ENCODE data around the gene KLHL40.

KLHL40 gene

GRCh38 chr3:42685363-42685881, at the start of gene KLHL40:
Gene KLHL40, plus strand, starts transcription at chr3:42685537. Its CDS starts 82 bp downstream, at chr3:42685619.
- DNase-seq (ENCODE audit: low spot score): no peak

- DNase-seq (ENCODE audit: low spot score): no peak
Observed at GRCh38 chr3:42637001-42637400, 48.3 kb upstream of the KLHL40 start.

- DNase-seq (ENCODE audit: low spot score): no peak
Observed at GRCh38 chr3:42638339-42638842, 46.9 kb upstream of the KLHL40 start.

- no peak for DNase-seq (ENCODE audit: low spot score)
Observed at GRCh38 chr3:42639192-42639591, 46.1 kb upstream of the KLHL40 start.

- DNase-seq (ENCODE audit: low spot score): no peak
Observed at GRCh38 chr3:42640129-42640528, 45.2 kb upstream of the KLHL40 start.

GRCh38 chr3:42640771-42641370, 44.5 kb upstream of the KLHL40 start:
- DNase-seq (ENCODE audit: low spot score): no peak

- no peak for DNase-seq (ENCODE audit: low spot score)
Observed at GRCh38 chr3:42647821-42648459, 37.4 kb upstream of the KLHL40 start.

GRCh38 chr3:42649006-42649405, 36.3 kb upstream of the KLHL40 start:
- no peak for DNase-seq (ENCODE audit: low spot score)

- no peak for DNase-seq (ENCODE audit: low spot score)
Observed at GRCh38 chr3:42649783-42650182, 35.6 kb upstream of the KLHL40 start.

GRCh38 chr3:42651248-42652091, 33.9 kb upstream of the KLHL40 start:
- no peak for DNase-seq (ENCODE audit: low spot score)

GRCh38 chr3:42652251-42652610, 33.1 kb upstream of the KLHL40 start:
- DNase-seq (ENCODE audit: low spot score): peak; percentile 16

- DNase-seq (ENCODE audit: low spot score): peak; percentile 30
Observed at GRCh38 chr3:42652611-42653302, 32.6 kb upstream of the KLHL40 start.

- peak; percentile 22 for DNase-seq (ENCODE audit: low spot score)
Observed at GRCh38 chr3:42653303-42653559, 32.1 kb upstream of the KLHL40 start.

- peak; percentile 76 for DNase-seq (ENCODE audit: low spot score)
Observed at GRCh38 chr3:42653560-42654330, 31.6 kb upstream of the KLHL40 start, which contains the start of gene ZBTB47. Gene ZBTB47, plus strand, starts transcription at chr3:42653697. Its CDS starts 4,659 bp downstream, at chr3:42658356.

GRCh38 chr3:42654331-42655201, 30.8 kb upstream of the KLHL40 start:
- DNase-seq (ENCODE audit: low spot score): peak; percentile 78

- no peak for DNase-seq (ENCODE audit: low spot score)
Observed at GRCh38 chr3:42655331-42655888, 29.9 kb upstream of the KLHL40 start.

GRCh38 chr3:42655980-42656679, 29.2 kb upstream of the KLHL40 start:
- DNase-seq (ENCODE audit: low spot score): peak; percentile 39

- peak; percentile 14 for DNase-seq (ENCODE audit: low spot score)
Observed at GRCh38 chr3:42656680-42657610, 28.4 kb upstream of the KLHL40 start.

All from HuH-7 (cell line).